ENCODE measurements around the gene NDUFA1.
"Not testable (repeated sequence)": the region's sequence is repeated elsewhere in the genome, so short reads cannot be mapped to it uniquely, and the experiment has no call there.

The NDUFA1 gene

DNA sequence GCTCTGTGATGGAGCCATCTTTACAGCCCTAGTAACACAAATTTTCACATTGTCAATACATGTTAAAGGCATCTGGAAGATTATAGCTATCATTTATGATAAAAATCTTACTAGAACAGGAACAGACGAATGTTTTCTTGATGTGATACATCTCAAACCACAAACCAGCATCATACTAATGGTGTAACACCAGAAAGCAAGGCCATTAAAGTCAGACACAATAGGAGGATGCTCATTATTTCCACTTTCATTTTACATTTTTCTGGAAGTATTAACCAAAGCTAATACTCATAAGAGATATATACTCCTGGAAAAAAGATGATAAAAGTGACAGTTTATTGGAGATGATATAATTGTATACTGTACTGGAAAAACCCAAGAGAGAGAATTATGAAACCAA lies 29.3 kb downstream of the NDUFA1 start:
- no peak for FAIRE-seq
- no peak for DNase-seq (ENCODE audit: low spot score)

GRCh38 chrX:119916310-119916709 lies 44.7 kb downstream of the NDUFA1 start:
- FAIRE-seq (no peak), DNase-seq (ENCODE audit: low spot score) (no peak)

DNA sequence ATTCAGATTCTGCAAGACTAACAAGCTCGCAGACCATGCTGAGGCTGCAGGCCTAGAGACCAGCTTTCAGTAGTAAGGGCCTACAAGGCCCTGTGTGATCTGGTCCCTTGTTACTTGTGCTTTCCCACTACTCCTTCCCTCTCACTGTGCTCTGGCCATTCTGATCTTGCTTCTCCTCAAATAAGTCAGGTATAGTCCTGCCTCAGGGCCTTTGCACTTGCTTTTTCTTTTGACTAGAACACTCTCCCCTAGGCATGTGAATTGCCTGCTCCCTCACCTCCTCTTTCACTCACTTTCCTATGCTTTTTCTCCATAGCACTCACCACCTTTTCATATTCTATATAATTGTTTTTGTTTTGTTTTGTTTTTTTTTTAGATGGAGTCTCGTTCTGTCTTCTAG lies 46.2 kb downstream of the NDUFA1 start:
- DNase-seq (ENCODE audit: low spot score) = no peak
- no peak for FAIRE-seq

GRCh38 chrX:119919835-119920585 lies 48.4 kb downstream of the NDUFA1 start:
- no peak for FAIRE-seq

GRCh38 chrX:119922391-119922790 lies 50.8 kb downstream of the NDUFA1 start:
- not testable (repeated sequence) for FAIRE-seq; DNase-seq (ENCODE audit: low spot score)

More at GRCh38 chrX:119919835-119920585, 48.4 kb downstream of the NDUFA1 start:
- no peak for DNase-seq (ENCODE audit: low spot score)

Measured in urothelium cell line (cell line).